Liver (tissue), 9 donors: ENCODE measurements around the gene SUGT1. TPM values are rescaled to one million over a fixed set of nuclear protein-coding genes. Genes with fewer than 3 reads are reported as not detected.

ENCODE experiments used
- DNase-seq: peaks from one replicate; pipeline ENCODE4 v3.0.0-alpha.2; 2017; ENCODE audit warnings: low spot score
- H3K27ac ChIP-seq, 2 donors: one replicate each; pipeline ENCODE4 v1.7.0; 2013; ENCODE audit warnings: inconsistent platforms in 2 of 2, low read length in 2 of 2, control low read depth in 1 of 2, low read depth in 1 of 2, mild to moderate bottlenecking in 1 of 2
- H3K27me3 ChIP-seq, 4 donors: one replicate each; pipeline versions ENCODE4 v1.6.1 to v1.7.0; 2013; ENCODE audit warnings: low read length in 3 of 4, inconsistent platforms in 1 of 4, mild to moderate bottlenecking in 1 of 4, moderate library complexity in 1 of 4; ENCODE audit not compliant: control insufficient read depth in 4 of 4, insufficient read depth in 4 of 4
- H3K36me3 ChIP-seq, 4 donors: one replicate each; pipeline versions ENCODE4 v1.6.1 to v1.7.0; 2013; ENCODE audit warnings: low read length in 3 of 4, mild to moderate bottlenecking in 3 of 4, low read depth in 1 of 4, moderate library complexity in 1 of 4; ENCODE audit not compliant: control insufficient read depth in 4 of 4, insufficient read depth in 3 of 4
- H3K4me1 ChIP-seq, 4 donors: one replicate each; pipeline versions ENCODE4 v1.6.1 to v1.7.0; 2013; ENCODE audit warnings: low read length in 3 of 4, mild to moderate bottlenecking in 3 of 4, moderate library complexity in 1 of 4; ENCODE audit not compliant: control insufficient read depth in 4 of 4, insufficient read depth in 4 of 4
- H3K4me3 ChIP-seq, 3 donors: one replicate each; pipeline versions ENCODE4 v1.6.1 to v1.7.0; 2013; ENCODE audit warnings: low read length in 3 of 3, control low read depth in 1 of 3, low read depth in 1 of 3, mild to moderate bottlenecking in 1 of 3
- H3K9ac ChIP-seq, 2 donors: one replicate each; pipeline ENCODE4 v1.7.0; 2013; ENCODE audit warnings: low read length in 2 of 2, mild to moderate bottlenecking in 2 of 2, moderate library complexity in 2 of 2, control low read depth in 1 of 2, low read depth in 1 of 2
- H3K9me3 ChIP-seq, 4 donors: one replicate each; pipeline versions ENCODE4 v1.6.1 to v1.7.0; 2013; ENCODE audit warnings: low read length in 3 of 4; ENCODE audit not compliant: control insufficient read depth in 4 of 4
- ATF3 ChIP-seq: IDR thresholded peaks from 2 replicates; pipeline ENCODE4 v1.6.1; 2016; ENCODE audit warnings: antibody characterized with exemption
- CTCF ChIP-seq: fragments of 150-350 bp; IDR thresholded peaks from 2 replicates; pipeline ENCODE4 v1.5.1; 2017; ENCODE audit warnings: improper control_type of control experiment, low read depth, low read length; ENCODE audit not compliant: missing input control
- EGR1 ChIP-seq, 2 donors: IDR thresholded peaks; 2 replicates each; pipeline ENCODE4 v1.6.1; 2016 to 2018; ENCODE audit warnings: antibody characterized with exemption in 2 of 2, low read depth in 2 of 2
- FOXA1 ChIP-seq: IDR thresholded peaks from 2 replicates; pipeline ENCODE4 v1.6.1; 2016; ENCODE audit warnings: antibody characterized with exemption
- GABPA ChIP-seq, 2 donors: IDR thresholded peaks in 1 of 2; conservative IDR thresholded peaks in 1 of 2; 2 replicates each; pipeline ENCODE4 v1.6.1; 2016; ENCODE audit warnings: antibody characterized with exemption in 2 of 2, mild to moderate bottlenecking in 1 of 2, moderate library complexity in 1 of 2
- HNF4A ChIP-seq, 2 donors: conservative IDR thresholded peaks; 2 replicates each; pipeline ENCODE4 v1.6.1; 2016; ENCODE audit warnings: antibody characterized with exemption in 2 of 2, mild to moderate bottlenecking in 2 of 2
- HNF4G ChIP-seq: IDR thresholded peaks from 2 replicates; pipeline ENCODE4 v1.6.1; 2016; ENCODE audit warnings: antibody characterized with exemption
- JUND ChIP-seq, 2 donors: IDR thresholded peaks; 2 replicates each; pipeline ENCODE4 v1.6.1; 2016; ENCODE audit warnings: antibody characterized with exemption in 2 of 2
- MAX ChIP-seq: IDR thresholded peaks from 2 replicates; pipeline ENCODE4 v1.6.1; 2016; ENCODE audit warnings: antibody characterized with exemption
- NR2F2 ChIP-seq: IDR thresholded peaks from 2 replicates; pipeline ENCODE4 v1.6.1; 2016; ENCODE audit warnings: antibody characterized with exemption
- REST ChIP-seq: IDR thresholded peaks from 2 replicates; pipeline ENCODE4 v1.6.1; 2016; ENCODE audit warnings: antibody characterized with exemption, mild to moderate bottlenecking
- RXRA ChIP-seq, 2 donors: IDR thresholded peaks; 2 replicates each; pipeline ENCODE4 v1.6.1; 2017 to 2018; ENCODE audit warnings: antibody characterized with exemption in 2 of 2, mild to moderate bottlenecking in 1 of 2
- SP1 ChIP-seq: IDR thresholded peaks from 2 replicates; pipeline ENCODE4 v1.6.1; 2018; ENCODE audit warnings: antibody characterized with exemption, mild to moderate bottlenecking
- YY1 ChIP-seq: IDR thresholded peaks from 2 replicates; pipeline ENCODE4 v1.6.1; 2016; ENCODE audit warnings: antibody characterized with exemption, mild to moderate bottlenecking
- ZBTB33 ChIP-seq: IDR thresholded peaks from 2 replicates; pipeline ENCODE4 v1.6.1; 2016; ENCODE audit warnings: antibody characterized with exemption
- WGBS: extraction: QIAGEN DNeasy Blood & Tissue Kit; methylation state at CpG from one replicate; pipeline ENCODE4 v1.1.7; 2013; 5-methylcytosine and 5-hydroxymethylcytosine counted together
- polyA plus RNA-seq, 2 donors: library from polyadenylated mRNA; stranded (reverse) in 1 of 2; unstranded in 1 of 2; fragments of 200-250 nt in 1 of 2; fragments of >200 nt in 1 of 2; fragmentation: Nextera tagmentation in 1 of 2; extraction: Ambion mirVana in 1 of 2; gene quantifications; one replicate each; pipeline versions ENCODE4 v1.2.1 to v1.2.3, GENCODE V29; 2013 to 2015
- total RNA-seq, 2 donors: library from RNA; depleted of rRNA; stranded (reverse); fragments of >200 nt; gene quantifications; one replicate each; pipeline ENCODE4 v1.2.3, GENCODE V29; 2014
- donor health status: healthy.
- donor health status: healthy.
- donor health status: healthy.
- donor health status: healthy.
- donor health status: healthy.

Gene SUGT1
- total and polyA plus RNA-seq, 4 donors = 15.5 to 24.9 (median 20.8) TPM

- TF ChIP-seq YY1 (no peak), HNF4A (conservative IDR thresholded peaks at IDR 0.05) (no peak)
- WGBS = 96% methylated on average over 5 of the region's 5 CpGs
These were observed 43.9 kb downstream of the SUGT1 start for GRCh38 chr13:52696566-52696965.

GRCh38 chr13:52701728-52702465 is 49.3 kb downstream of the SUGT1 start:
- DNase-seq = no peak
- Histone ChIP-seq H3K36me3 (peaks cover 0 to 2% (median under 1%) of the 10 kb centered on the region in 4 donors), H3K9ac (no peak overlapping the region), H3K4me1 (no peaks in the 10 kb centered on the region), H3K27me3 (no peaks in the 10 kb centered on the region), H3K27ac (no peak overlapping the region), H3K4me3 (no peak overlapping the region), H3K9me3 (no peaks in the 10 kb centered on the region)
- WGBS = 71% methylated on average over 6 of the region's 6 CpGs
- TF ChIP-seq CTCF (no peak), NR2F2 (no peak), MAX (no peak), ZBTB33 (no peak), GABPA (IDR thresholded peaks at IDR 0.05 in 1 of 2, conservative IDR thresholded peaks at IDR 0.05 in 1 of 2) (no peak), SP1 (no peak), HNF4A (conservative IDR thresholded peaks at IDR 0.05) (no peak), RXRA (IDR thresholded peaks at IDR 0.05) (no peak), REST (no peak), YY1 (no peak), ATF3 (no peak), EGR1 (IDR thresholded peaks at IDR 0.05; ENCODE audit: low read depth in 2 of 2) (no peak), HNF4G (no peak), FOXA1 (no peak), JUND (IDR thresholded peaks at IDR 0.05) (no peak)

More at GRCh38 chr13:52696566-52696965, 43.9 kb downstream of the SUGT1 start:
- no peak overlapping the region for H3K4me3 ChIP-seq
- H3K4me1 ChIP-seq = no peaks in the 10 kb centered on the region
- peaks cover 0 to 5% (median 1%) of the 10 kb centered on the region in 4 donors for H3K36me3 ChIP-seq
- H3K9me3 ChIP-seq = no peaks in the 10 kb centered on the region
- H3K27ac ChIP-seq = no peak overlapping the region
- no peak overlapping the region for H3K9ac ChIP-seq
- H3K27me3 ChIP-seq = no peaks in the 10 kb centered on the region
- no peak for DNase-seq
